H9 (cell line): ENCODE results near the gene CRY1. TPM values are rescaled to one million over a fixed set of nuclear protein-coding genes. Genes with fewer than 3 reads are reported as not detected.

Experiments
- DNase-seq: peaks from one replicate; pipeline ENCODE4 v3.0.0-alpha.2; 2017
- H2AFZ ChIP-seq: one replicate; pipeline ENCODE4 v1.6.1; 2013; ENCODE audit warnings: mild to moderate bottlenecking, low read length, control low read depth, moderate library complexity
- H2AK5ac ChIP-seq: 2 replicates; pipeline ENCODE4 v1.6.1; 2013; ENCODE audit warnings: low read length, control low read depth, mixed read lengths; ENCODE audit not compliant: insufficient read length
- H2BK120ac ChIP-seq: one replicate; pipeline ENCODE4 v1.6.1; 2013; ENCODE audit warnings: low read depth, mild to moderate bottlenecking, low read length, control low read depth, inconsistent platforms; ENCODE audit not compliant: poor library complexity, severe bottlenecking
- H2BK12ac ChIP-seq: 2 replicates; pipeline ENCODE4 v1.6.1; 2013; ENCODE audit warnings: low read length, control low read depth, mixed read lengths, low read depth; ENCODE audit not compliant: insufficient read length
- H2BK15ac ChIP-seq: 2 replicates; pipeline ENCODE4 v1.6.1; 2013; ENCODE audit warnings: low read depth, low read length, control low read depth
- H2BK20ac ChIP-seq: one replicate; pipeline ENCODE4 v1.6.1; 2013; ENCODE audit warnings: low read depth, mild to moderate bottlenecking, low read length, control low read depth, inconsistent platforms; ENCODE audit not compliant: poor library complexity, severe bottlenecking
- H2BK5ac ChIP-seq: 2 replicates; pipeline ENCODE4 v1.6.1; 2013; ENCODE audit warnings: low read length, control low read depth, mixed read lengths; ENCODE audit not compliant: insufficient read length
- H3K14ac ChIP-seq: 2 replicates; pipeline ENCODE4 v1.6.1; 2013; ENCODE audit warnings: low read length, control low read depth; ENCODE audit not compliant: insufficient read depth
- H3K18ac ChIP-seq: 2 replicates; pipeline ENCODE4 v1.6.1; 2013; ENCODE audit warnings: low read depth, mild to moderate bottlenecking, mixed read lengths, low read length, control low read depth; ENCODE audit not compliant: insufficient read length
- H3K23ac ChIP-seq: 2 replicates; pipeline ENCODE4 v1.6.1; 2013; ENCODE audit warnings: low read length, control low read depth, mixed read lengths, low read depth; ENCODE audit not compliant: insufficient read length
- H3K23me2 ChIP-seq: 2 replicates; pipeline ENCODE4 v1.6.1; 2013; ENCODE audit warnings: low read depth, mild to moderate bottlenecking, mixed read lengths, low read length, control low read depth; ENCODE audit not compliant: insufficient read length, poor library complexity, severe bottlenecking
- H3K27ac ChIP-seq: 2 replicates; pipeline ENCODE4 v1.5.1; 2013; ENCODE audit warnings: low read length, control low read depth, mixed read lengths, low read depth; ENCODE audit not compliant: insufficient read length
- H3K27me3 ChIP-seq: 2 replicates; pipeline ENCODE4 v1.6.1; 2013; ENCODE audit warnings: low read length, control low read depth, inconsistent platforms; ENCODE audit not compliant: insufficient read depth
- H3K4ac ChIP-seq: 2 replicates; pipeline ENCODE4 v1.6.1; 2013; ENCODE audit warnings: low read depth, mild to moderate bottlenecking, control low read depth, inconsistent platforms, low read length, moderate library complexity
- H3K4me1 ChIP-seq: 2 replicates; pipeline ENCODE4 v1.6.1; 2013; ENCODE audit warnings: low read length, control low read depth, inconsistent platforms; ENCODE audit not compliant: insufficient read depth
- H3K4me2 ChIP-seq: 2 replicates; pipeline ENCODE4 v1.6.1; 2013; ENCODE audit warnings: low read length, control low read depth, mixed read lengths; ENCODE audit not compliant: insufficient read length, insufficient read depth
- H3K56ac ChIP-seq: 2 replicates; pipeline ENCODE4 v1.6.1; 2013; ENCODE audit warnings: low read depth, mild to moderate bottlenecking, mixed read lengths, low read length, control low read depth; ENCODE audit not compliant: insufficient read length
- H3K79me1 ChIP-seq: 2 replicates; pipeline ENCODE4 v1.6.1; 2013; ENCODE audit warnings: low read depth, mild to moderate bottlenecking, moderate library complexity, low read length, control low read depth, inconsistent platforms; ENCODE audit not compliant: insufficient read depth, poor library complexity, severe bottlenecking
- H3K79me2 ChIP-seq: 2 replicates; pipeline ENCODE4 v1.6.1; 2013; ENCODE audit warnings: low read length, control low read depth, inconsistent platforms; ENCODE audit not compliant: insufficient read depth
- H3K9ac ChIP-seq: 2 replicates; pipeline ENCODE4 v1.6.1; 2013; ENCODE audit warnings: low read length, control low read depth, mixed read lengths; ENCODE audit not compliant: insufficient read length; ENCODE audit errors: extremely low read depth
- H3K9me3 ChIP-seq: one replicate; pipeline ENCODE4 v1.6.1; 2013; ENCODE audit warnings: low read depth, low read length, inconsistent platforms; ENCODE audit not compliant: control insufficient read depth
- H3T11ph ChIP-seq: one replicate; pipeline ENCODE4 v1.6.1; 2013; ENCODE audit warnings: mild to moderate bottlenecking, low read length, control low read depth, inconsistent platforms
- H4K20me1 ChIP-seq: one replicate; pipeline ENCODE4 v1.6.1; 2013; ENCODE audit not compliant: control insufficient read depth, insufficient read length, insufficient read depth
- H4K5ac ChIP-seq: 2 replicates; pipeline ENCODE4 v1.6.1; 2013; ENCODE audit warnings: low read depth, mild to moderate bottlenecking, mixed read lengths, low read length, control low read depth; ENCODE audit not compliant: insufficient read length
- H4K8ac ChIP-seq: replicated peaks from 2 replicates; pipeline ENCODE4 v1.6.1; 2013; ENCODE audit warnings: low read length, control low read depth, mixed read lengths, low read depth; ENCODE audit not compliant: insufficient read length
- H4K91ac ChIP-seq: 2 replicates; pipeline ENCODE4 v1.6.1; 2013; ENCODE audit warnings: low read depth, mild to moderate bottlenecking, moderate library complexity, mixed read lengths, low read length, control low read depth; ENCODE audit not compliant: insufficient read length
- H3K27ac Mint-ChIP-seq, 3 experiments: 2 replicates in 2 of 3; 3 replicates in 1 of 3; pipeline ENCODE4 v1.8.0; 2020 to 2021; ENCODE audit warnings: mixed read lengths in 3 of 3, mild to moderate bottlenecking in 1 of 3, moderate library complexity in 1 of 3
- H3K27me3 Mint-ChIP-seq: 2 replicates; pipeline ENCODE4 v1.8.0; 2021; ENCODE audit warnings: low read depth, mild to moderate bottlenecking, moderate library complexity, mixed read lengths
- H3K36me3 Mint-ChIP-seq, 3 experiments: 2 replicates in 2 of 3; 3 replicates in 1 of 3; pipeline ENCODE4 v1.8.0; 2020 to 2021; ENCODE audit warnings: low read depth in 3 of 3, mixed read lengths in 3 of 3; ENCODE audit not compliant: insufficient read depth in 1 of 3
- H3K4me1 Mint-ChIP-seq, 2 experiments: 2 replicates each; pipeline ENCODE4 v1.8.0; 2020; ENCODE audit warnings: mixed read lengths in 2 of 2
- H3K4me3 Mint-ChIP-seq, 2 experiments: 2 replicates in 1 of 2; 3 replicates in 1 of 2; pipeline ENCODE4 v1.8.0; 2020 to 2021; ENCODE audit warnings: mild to moderate bottlenecking in 2 of 2, mixed read lengths in 2 of 2, moderate library complexity in 1 of 2
- H3K9me3 Mint-ChIP-seq, 2 experiments: 2 replicates in 1 of 2; 3 replicates in 1 of 2; pipeline ENCODE4 v1.8.0; 2020; ENCODE audit warnings: mild to moderate bottlenecking in 2 of 2, mixed read lengths in 2 of 2, moderate library complexity in 1 of 2
- CTCF ChIP-seq: fragments of 200-600 bp; sonication (generic); conservative IDR thresholded peaks from 3 replicates; pipeline ENCODE4 v1.8.0; 2021; ENCODE audit warnings: antibody characterized with exemption, mild to moderate bottlenecking
- WGBS: extraction: QIAGEN DNeasy Blood & Tissue Kit; methylation state at CpG from one replicate; pipeline ENCODE4 v1.1.7; 2013; ENCODE audit warnings: missing lambda C conversion rate, low lambda C conversion rate, mixed read lengths; ENCODE audit not compliant: insufficient read length; ENCODE audit errors: extremely low coverage; 5-methylcytosine and 5-hydroxymethylcytosine counted together
- total RNA-seq: library from RNA; stranded (reverse); gene quantifications from 2 replicates; pipeline ENCODE4 v1.2.1, GENCODE V29; 2021

CRY1 gene
- total RNA-seq, 1 experiment from 2014 or later, result 23.5 TPM

GRCh38 chr12:107129315-107129930 is 36.1 kb upstream of the CRY1 start:
- H3K79me2 ChIP-seq, result no peaks in the 10 kb centered on the region
- H3K14ac ChIP-seq, result no peak overlapping the region
- no peak overlapping the region for H3K4ac ChIP-seq
- H2BK20ac ChIP-seq, result no peak overlapping the region
- no peak overlapping the region for H3K27ac Mint-ChIP-seq
- H2BK120ac ChIP-seq, result no peak overlapping the region
- no peak overlapping the region for H3K27ac ChIP-seq
- H3K9ac ChIP-seq, result no peak overlapping the region
- no peak overlapping the region for H3K18ac ChIP-seq
- no peak for TF ChIP-seq CTCF
- peaks cover 23 to 24% of the 10 kb centered on the region in 2 experiments for H3K4me1 Mint-ChIP-seq
- H3K4me1 ChIP-seq, result peaks cover 2% of the 10 kb centered on the region
- H2BK5ac ChIP-seq, result no peak overlapping the region
- H2AK5ac ChIP-seq, result no peak overlapping the region
- H3K9me3 Mint-ChIP-seq, result no peaks in the 10 kb centered on the region; a peak in 1 of 5 replicates
- no peak overlapping the region for H2BK15ac ChIP-seq
- H3K79me1 ChIP-seq, result no peaks in the 10 kb centered on the region
- no peak overlapping the region for H3T11ph ChIP-seq
- H4K8ac ChIP-seq, result no peak overlapping the region
- H3K4me3 Mint-ChIP-seq, result no peak overlapping the region
- no peak overlapping the region for H3K56ac ChIP-seq
- no peak overlapping the region for H4K5ac ChIP-seq
- no peak for DNase-seq
- H3K36me3 Mint-ChIP-seq, result no peaks in the 10 kb centered on the region
- H3K27me3 ChIP-seq, result no peaks in the 10 kb centered on the region
- no peak overlapping the region for H2AFZ ChIP-seq
- H4K20me1 ChIP-seq, result no peaks in the 10 kb centered on the region
- no peak overlapping the region for H3K23ac ChIP-seq
- H2BK12ac ChIP-seq, result no peak overlapping the region
- no peak overlapping the region for H4K91ac ChIP-seq
- WGBS, result no CpG with 5 or more reads among the region's 7 CpGs
- peaks cover 7% of the 10 kb centered on the region; the same call in 1 of the 2 replicates for H3K27me3 Mint-ChIP-seq
- H3K4me2 ChIP-seq, result no peak overlapping the region
- no peaks in the 10 kb centered on the region for H3K9me3 ChIP-seq
- H3K23me2 ChIP-seq, result no peaks in the 10 kb centered on the region
